Measurements from ENCODE around the gene CORO2A.

CORO2A gene

DNA sequence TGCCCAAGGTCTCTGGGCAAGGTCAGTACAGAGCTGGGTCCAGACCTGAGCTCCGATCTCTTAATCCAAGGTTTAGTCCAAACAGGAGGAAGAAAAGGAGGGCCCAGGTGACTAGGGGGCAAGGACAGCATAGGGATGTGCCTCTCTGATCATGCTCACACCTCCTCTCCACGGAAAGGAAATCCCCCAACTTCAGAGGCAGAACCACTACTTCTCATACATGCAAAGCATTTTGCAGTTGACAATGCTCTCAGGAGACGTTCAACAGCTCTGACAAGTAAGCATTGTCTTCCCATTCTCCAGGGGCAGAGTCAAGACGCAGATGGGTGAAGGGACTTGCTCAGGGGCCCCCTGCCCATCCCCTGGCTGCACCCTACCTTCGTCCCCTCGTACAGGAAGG is 8.7 kb upstream of the CORO2A start:
- intact Hi-C loops (cut with DNase I) = loop anchor here (10.0 kb wide), 1 partner anchor 126 kb away; no protein-coding TSS in a partner anchor
- no peak for DNase-seq

DNA sequence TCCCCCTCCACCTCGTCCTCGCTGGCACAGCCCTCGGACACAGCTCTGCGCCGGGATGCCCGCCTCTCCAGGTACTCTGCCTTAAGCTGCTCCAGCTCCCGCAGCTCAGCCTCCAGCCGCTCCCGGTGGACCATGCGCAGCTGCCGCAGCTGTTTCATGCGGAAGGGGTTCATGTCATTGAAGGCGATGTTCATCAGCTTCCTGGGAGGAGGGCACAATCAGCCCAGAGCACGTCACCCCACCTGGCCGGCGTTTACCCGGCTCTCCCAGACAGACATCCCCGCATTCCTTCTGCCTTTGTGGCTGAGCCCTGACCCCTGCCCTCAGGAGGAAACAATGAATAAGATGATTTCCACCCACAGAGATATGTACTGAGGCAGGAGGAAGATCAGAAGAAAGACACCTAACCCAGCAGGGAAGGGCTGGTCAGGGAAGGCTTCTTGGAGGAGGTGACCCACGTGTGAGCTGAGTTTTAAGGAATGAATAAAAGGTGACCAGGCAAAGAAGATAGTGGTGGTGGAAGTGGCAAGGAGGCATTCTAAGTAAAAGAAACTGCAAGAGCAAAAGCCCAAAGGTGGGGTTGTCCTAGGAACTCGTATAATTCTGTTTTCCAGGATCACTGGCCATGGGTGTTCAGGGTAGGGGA is 7.1 kb upstream of the CORO2A start:
- DNase-seq = peak in 1 of 10 donors; percentile 36
- intact Hi-C loops (cut with DNase I) = loop anchor here (10.0 kb wide), 1 partner anchor 125 kb away; no protein-coding TSS in a partner anchor

DNA sequence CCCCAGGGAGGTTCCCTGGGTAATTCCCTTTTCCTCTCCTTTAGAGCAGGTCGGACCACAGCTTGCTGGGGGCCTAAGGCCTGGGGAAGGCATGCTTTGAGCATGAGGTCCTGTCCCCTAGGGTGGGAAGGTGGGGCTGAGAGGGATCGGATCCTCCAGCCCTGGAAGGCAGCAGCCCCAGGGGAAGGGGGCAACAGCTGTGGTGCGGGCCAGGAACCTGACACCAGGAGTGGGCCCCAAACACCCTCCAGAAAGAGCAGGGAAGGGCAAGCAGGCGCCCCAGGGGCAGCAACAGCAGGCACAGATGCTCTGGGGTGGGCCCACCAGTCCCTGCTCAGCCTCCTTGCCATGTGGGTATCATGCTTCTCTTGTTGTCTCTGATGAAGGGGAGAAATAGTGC is 3.2 kb upstream of the CORO2A start:
- DNase-seq = peak in 1 of 10 donors; percentile 29
- intact Hi-C loops (cut with DNase I) = no loop called here

DNA sequence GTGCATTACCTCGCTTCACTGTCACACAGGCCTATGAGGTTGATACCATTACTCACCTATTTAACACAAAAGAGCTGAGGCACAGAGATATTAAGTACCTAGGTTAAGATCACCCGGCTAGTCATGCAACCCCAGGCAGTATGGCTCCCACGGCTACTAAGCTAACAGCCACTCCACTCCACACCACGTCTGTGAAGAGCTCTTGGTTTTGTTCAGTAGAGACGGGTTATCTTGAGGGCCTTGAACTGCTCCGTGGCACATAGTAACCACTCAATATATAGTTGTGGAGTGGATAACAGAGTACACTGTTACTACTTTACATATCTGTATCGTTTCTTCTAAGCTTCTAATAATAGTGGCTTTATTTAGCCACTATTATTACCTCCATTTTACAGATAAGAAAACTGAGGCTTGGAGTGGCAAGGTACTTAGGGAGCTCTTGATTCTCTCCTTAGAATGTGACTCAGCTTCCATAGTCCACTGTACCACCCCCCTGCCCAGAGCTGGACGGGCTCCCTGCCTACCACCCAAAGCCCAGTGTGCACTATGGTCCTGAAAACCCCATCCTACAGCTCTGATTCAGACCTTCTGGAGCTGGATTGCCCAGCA is 1.0 kb upstream of the CORO2A start:
- intact Hi-C loops (cut with DNase I) = no loop called here
- no peak for DNase-seq

DNA sequence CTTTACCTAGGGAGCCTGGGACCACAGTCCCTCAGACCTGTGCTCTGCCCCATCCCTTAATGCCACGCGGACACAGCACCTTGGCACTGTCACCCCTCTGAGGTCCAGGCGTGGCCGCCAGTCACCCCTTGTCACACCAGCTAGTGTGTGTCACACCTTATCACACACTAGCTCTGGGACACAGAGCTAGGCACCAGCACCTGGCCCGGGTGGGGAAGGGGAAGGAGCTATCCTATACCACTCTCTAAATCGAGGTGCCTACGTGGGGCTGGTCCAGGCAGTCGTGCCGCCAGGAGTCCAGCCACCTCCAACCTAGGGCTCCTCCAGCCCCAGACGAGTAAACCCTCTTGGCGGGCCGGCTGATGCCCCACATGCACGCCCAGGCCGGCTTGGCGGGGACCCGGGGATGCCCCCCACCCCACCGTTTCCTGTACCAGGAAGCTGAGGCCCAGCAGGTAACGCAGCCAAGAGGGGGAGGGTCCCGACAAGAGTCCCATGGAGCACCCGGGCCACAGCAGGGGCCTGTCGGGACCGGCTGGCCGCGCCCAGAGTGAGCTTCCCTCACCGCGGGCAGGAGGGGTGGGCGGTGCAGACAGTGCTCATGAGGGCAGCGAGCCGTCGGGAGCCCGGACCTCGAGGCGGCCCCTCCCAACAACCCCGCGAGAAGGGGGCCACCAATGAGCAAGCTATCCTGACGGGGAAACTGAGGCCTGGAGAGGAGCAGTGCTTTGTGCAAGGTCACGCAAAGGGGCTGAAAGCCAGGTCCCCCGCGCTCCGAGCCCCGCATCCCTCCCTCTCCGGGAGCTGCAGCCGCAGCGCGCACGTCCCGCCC is 550 bp downstream of the CORO2A start:
- DNase-seq = peak in 1 of 10 donors; percentile 84
- intact Hi-C loops (cut with DNase I) = no loop called here

DNA sequence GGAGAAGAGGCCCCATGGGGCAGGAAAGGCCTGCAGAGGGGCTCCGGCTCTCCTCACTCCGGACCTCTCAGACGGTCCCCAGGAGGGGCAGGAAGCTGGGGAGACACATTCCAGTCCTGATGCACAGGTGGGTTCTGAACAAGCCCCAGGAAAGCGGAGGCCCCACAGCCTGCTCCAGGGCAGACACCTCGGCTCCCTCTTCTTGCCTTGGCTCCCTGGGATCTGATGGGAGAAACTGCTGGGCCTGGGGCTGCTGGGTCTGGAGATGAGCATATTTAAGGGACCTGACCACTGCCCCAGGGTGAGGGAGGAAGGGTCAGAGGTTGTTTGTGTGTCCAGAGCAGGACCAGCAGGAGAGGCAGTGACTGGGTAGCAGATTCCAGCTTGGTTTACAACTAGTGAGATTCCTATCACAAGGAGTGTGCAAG is 1.2 kb downstream of the CORO2A start:
- intact Hi-C loops (cut with DNase I) = no loop called here
- peak in 2 of 10 donors; percentile 53 to 59 for DNase-seq

DNA sequence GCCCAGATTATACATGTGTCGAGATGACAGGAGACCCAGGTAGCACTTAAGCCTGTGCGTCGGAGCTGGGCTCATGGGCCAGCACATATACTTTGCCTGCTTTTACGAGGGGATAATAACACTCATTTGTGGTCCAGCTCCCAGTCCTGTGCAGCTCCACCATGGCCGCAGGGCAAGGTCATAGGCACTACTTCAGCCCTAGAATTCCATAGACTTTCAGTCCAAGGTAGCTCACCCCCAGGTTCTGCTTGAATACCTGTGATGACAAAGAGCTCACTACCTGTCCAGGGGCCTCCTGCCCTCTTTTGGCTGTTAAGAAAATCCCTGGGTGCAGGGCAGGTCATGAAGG is 1.7 kb downstream of the CORO2A start:
- peak in 2 of 10 donors; percentile 40 to 70 for DNase-seq
- intact Hi-C loops (cut with DNase I) = no loop called here

DNA sequence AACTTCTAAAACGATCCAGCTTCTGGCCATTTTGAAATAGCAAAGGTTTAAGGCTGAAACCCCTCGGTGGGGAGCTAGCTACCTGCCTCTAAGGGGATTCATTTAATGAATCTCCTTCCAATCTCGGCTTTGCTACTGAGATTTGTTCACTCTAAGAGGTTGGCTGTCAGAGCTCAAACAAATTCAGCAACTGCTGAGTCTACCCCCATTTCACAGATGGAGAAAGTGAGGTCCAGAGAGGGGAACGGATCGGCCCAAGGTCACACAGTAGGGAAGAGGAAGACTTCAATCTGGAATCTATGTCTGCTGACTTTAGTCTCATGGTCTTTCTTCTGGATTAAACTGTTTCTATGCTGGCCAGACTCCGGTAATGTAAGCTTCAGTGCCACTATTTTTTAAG is 3.0 kb downstream of the CORO2A start:
- intact Hi-C loops (cut with DNase I) = no loop called here
- DNase-seq = peak in 1 of 10 donors; percentile 3

DNA sequence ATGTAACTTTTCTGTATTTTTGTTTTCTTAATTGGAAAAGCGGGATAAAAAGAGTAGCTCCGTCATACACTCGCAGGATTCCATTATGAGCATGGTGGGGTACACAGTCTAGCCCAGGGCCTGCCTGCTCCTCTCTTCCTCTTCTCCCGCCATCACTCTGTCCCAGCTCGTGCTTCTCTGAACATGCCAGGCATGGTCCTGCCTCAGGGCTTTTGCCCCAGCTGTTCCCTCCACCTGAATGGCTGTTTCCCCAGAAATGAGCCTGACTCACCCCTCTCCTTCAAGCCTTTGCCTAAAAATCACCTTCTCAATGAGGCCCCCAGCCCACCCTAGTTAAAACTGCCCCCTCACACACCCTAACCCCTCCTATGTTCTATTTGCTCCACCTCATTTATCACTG is 4.5 kb downstream of the CORO2A start:
- DNase-seq = peak in 2 of 10 donors; percentile 35 to 75
- intact Hi-C loops (cut with DNase I) = no loop called here

DNA sequence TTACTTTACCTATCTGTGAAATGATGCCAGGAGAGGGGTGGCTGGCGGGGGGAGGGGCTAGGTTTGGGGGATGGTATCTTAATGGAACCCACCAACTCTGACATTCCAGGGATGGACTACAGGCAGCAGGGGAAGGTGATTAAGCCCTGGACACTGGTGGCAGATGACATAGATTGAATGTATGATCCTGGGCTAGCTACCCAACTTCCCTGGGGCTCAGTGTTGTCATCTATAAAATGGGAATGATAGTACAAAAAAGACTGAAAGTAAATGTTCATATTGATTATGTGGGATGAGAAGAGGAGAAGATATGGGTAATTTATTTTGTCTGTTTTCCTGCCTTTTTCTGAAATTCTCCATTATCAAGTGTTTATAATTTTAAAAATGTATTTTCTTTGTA is 6.2 kb downstream of the CORO2A start:
- DNase-seq = no peak
- intact Hi-C loops (cut with DNase I) = no loop called here

DNA sequence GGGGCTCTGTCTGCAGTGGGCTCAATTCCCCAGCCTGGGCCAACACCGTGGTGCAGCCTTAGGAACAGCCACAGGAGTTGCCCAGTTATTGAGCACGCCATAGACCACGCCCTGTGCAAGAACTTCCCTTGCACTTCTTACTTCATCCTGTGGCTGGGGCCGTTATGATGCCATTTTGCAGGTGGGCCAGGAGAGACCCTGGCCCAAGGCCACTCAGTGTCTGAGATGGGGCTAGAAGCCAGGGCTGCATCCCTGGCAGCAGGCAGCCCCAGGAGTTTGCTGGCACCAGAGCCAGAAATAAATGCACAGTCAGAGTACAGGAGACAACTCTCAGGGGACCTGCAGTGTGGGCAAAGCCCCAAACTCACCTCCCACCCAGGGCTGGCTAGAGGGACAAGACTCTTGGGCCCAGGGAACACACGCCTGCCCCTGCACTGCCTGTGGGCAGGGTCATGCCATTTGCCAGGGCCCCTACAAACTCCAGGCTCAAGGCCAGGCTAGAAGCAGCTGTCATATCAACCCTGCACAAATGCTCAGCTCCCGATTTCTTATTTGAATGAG is 6.7 kb downstream of the CORO2A start:
- intact Hi-C loops (cut with DNase I) = no loop called here
- peak in 2 of 10 donors; percentile 38 to 57 for DNase-seq

DNA sequence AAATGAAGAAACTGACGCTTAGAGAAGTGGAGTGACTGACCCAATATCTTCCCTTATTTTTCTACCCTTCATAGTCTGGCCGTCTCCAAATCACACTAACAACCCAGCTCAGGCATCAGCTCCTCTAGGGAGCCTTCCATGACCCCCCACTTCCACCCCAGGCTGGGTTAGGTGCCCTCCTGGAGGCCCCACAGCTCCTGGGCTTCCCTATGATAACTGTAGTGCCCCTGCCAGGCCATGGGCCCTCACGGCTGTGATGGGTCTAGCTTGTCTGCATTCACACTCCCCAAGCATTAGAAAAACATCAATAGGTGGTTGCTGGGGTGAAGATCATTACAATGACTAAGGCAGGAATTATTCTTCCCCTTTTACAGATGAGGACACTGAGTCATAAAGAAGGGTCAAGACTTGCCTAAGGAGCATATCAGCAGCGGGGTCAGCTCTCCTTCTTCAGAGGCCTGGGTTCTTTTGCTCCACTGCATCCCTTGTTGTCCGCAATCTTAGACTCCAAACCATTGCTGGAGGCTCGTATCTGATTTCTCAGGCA is 7.3 kb downstream of the CORO2A start:
- intact Hi-C loops (cut with DNase I) = no loop called here
- DNase-seq = peak in 2 of 10 donors; percentile 8 to 21

DNA sequence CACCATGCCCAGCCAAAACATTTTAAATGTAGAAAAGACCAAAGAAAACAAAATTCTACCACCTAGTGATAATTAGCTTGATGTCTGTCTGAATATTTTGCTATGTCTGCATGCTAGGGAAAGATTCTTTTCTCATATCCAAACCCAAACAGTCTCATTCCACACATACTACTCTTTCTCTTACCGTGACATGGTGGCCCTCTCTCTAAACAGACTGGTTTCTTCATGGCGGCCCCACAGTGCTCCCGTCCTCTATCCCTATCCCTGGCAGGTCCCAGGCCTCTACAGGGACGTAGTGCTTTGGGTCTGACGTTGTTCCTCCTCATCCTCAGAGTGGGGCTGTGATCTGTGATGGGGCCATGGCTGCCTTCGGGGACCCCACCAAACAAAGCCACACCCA is 8.1 kb downstream of the CORO2A start:
- intact Hi-C loops (cut with DNase I) = no loop called here
- DNase-seq = peak in 2 of 10 donors; percentile 20 to 50

DNA sequence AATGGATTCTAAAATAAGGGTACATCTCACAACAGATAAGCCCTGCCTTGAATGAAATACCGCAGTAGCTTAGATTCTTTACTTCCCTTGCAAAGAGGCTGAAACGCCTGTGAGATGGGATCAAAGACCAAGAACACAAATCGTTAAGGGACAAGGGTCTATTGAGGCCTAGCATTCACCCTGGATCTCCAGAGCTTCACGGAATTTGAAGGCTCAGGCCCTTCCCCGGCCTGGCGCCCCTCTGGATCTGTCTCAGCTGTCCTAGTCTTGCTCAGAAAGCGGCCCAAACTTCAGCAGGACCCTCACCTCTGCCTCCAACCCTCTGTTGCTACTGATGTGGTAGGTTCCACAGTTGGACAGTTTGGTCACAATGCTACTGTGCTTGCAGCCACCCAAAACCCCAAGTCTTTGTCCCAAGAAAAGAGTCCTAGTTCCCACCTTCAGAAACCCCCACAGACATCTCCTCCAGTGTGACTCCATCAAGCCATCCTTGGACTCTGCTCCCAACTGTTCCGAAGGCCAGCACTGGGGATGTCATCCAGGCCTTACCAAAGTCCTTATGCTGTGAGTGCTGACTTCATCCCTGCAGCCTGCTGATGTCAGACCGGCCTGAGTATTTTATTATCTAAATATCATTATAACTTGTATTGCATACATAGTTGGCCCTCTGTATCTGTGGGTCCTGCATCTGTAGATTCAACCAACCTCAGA is 9.4 kb downstream of the CORO2A start:
- intact Hi-C loops (cut with DNase I) = no loop called here
- peak in 2 of 10 donors; percentile 28 to 35 for DNase-seq

DNA sequence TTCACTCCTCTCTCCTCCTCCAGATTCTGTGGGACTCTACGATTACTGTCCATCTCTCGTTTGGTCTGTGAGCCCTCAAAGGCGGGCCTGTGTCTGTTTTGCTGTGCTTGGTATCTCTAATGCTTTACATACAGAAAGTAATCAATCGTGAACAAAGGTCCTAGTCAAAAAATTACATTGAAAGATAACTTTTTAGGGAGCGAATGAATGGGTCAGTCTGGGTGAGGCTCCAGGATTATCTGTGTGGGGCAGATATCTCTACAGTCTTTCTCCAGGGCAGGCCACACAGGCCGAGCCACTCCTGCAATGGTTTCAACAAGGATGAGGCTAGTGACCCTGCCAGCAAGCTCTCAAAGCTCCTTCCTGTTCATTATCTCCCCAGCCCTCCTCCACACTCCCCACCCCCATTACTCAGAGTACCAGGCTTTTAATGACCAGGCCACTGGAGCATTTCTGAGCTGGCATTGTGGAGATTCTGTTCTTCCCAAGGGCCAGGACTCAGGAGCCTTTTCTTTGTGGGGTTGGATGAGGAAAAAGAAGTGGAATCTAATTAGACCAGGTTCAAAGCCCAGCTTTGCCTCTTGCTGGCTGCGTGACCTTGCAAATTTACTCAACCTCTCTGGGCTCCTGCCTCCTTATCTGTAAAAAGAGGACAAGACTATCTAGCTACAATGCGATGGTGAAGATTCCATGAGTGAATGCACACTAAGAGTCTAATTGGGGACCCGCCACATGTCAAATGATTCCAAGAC is 10.2 kb downstream of the CORO2A start:
- DNase-seq = peak in 1 of 10 donors; percentile 27
- intact Hi-C loops (cut with DNase I) = no loop called here

DNA sequence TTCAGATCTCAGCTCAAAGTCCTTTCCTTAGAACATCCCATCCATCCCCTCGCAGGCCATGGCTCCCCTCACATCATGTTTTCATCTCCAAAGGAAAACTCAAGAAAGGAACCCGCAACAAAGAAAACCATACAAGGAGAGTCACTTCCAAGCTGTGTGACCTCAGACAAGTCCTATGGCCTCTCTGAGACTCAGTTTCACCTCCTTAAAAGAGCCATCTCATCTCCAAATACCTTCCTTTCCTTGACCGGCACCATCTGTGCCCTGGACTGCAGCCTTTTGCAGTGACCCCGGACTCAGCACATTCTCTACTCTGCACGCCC is 10.7 kb downstream of the CORO2A start:
- DNase-seq = peak in 2 of 10 donors; percentile 1 to 11
- intact Hi-C loops (cut with DNase I) = no loop called here

DNA sequence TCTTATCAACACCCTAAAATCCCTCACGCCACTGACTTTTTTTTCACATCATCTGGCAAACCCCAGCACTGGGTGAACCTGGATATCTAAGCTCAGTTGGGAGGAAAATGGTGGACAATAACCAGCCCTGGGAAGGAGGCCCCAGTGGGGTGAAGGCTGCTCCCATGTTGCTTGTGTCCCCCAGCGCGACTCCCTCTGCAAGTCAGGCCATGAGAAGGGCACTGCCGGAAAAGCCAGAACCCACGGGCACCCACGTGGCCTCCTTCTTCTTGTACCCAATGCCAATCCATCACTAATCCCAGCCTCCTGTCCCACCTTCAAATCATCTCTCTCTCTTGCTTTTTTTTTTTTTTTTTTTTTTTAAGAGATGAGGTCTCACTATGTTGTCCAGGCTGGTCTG is 11.4 kb downstream of the CORO2A start:
- intact Hi-C loops (cut with DNase I) = no loop called here
- DNase-seq = peak in 1 of 10 donors; percentile 29

DNA sequence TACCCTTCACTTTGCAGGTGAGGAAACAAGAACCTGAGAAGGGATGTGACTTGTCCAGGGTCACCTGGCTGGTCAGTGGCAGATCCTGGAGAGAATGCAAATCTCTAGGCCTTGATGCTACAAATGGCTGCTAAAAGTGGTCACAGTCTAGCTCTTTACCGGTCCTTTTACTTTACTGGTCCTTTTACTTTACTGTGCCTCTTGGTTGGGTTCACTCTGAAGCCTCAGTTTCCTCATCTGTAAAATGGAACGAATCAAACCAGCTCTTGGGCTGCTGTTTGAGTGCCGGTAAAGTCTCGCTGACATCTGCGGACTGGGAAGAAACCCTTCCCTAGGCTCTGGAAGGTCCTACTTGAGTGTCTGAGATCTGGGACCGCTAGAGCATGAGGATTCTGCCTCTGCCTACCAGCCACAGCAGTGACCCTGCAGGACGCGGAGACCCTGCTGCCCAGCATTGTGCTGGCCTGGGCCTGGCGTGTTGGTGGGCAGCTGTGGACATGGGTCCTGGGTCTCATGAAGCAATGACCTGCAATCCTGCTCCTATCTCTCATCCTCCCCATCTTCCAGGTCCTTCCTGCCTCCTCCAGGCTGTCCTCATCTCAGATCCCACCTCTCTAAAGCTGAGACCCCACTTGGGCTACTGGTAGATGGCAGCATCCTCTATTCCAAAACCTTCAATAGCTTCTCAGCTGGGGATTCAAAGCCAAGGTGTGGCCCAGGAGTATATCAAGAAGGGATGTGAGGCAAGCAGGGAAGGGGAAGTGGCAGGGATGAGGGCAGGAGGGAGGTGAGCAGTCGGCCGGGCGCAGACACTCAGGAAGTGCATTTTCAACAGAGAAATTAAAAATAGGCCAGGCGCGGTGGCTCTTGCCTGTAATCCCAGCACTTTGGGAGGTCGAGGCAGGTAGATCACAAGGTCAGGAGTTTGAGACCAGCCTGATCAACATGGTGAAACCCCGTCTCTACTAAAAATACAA is 13.3 kb downstream of the CORO2A start:
- intact Hi-C loops (cut with DNase I) = no loop called here
- DNase-seq = peak in 2 of 10 donors; percentile 46 to 61
